Sigmoid colon (tissue), 7 donors: ENCODE measurements around the gene RAPGEF5. TPM values are rescaled to one million over a fixed set of nuclear protein-coding genes. Genes with fewer than 3 reads are reported as not detected.

ENCODE experiments used
- DNase-seq: peaks from one replicate; pipeline ENCODE4 v3.0.0-alpha.2; 2019
- H3K27ac ChIP-seq, 4 donors: fragments of 200-600 bp; sonication (generic); one replicate each; pipeline ENCODE4 v1.5.1; 2016 to 2019; ENCODE audit warnings: mild to moderate bottlenecking in 1 of 4
- H3K27me3 ChIP-seq, 3 donors: fragments of 200-600 bp; sonication (generic); one replicate each; pipeline ENCODE4 v1.5.1; 2019; ENCODE audit warnings: mild to moderate bottlenecking in 1 of 3
- H3K36me3 ChIP-seq, 4 donors: fragments of 200-600 bp; sonication (generic); one replicate each; pipeline ENCODE4 v1.5.1; 2016 to 2019
- H3K4me1 ChIP-seq, 4 donors: fragments of 200-600 bp; sonication (generic); one replicate each; pipeline ENCODE4 v1.5.1; 2017 to 2019
- H3K4me3 ChIP-seq, 4 donors: fragments of 200-600 bp; sonication (generic); one replicate each; pipeline ENCODE4 v1.5.1; 2017 to 2019; ENCODE audit warnings: mild to moderate bottlenecking in 2 of 4, moderate library complexity in 1 of 4
- H3K9me3 ChIP-seq, 4 donors: fragments of 200-600 bp in 3 of 4; sonication (generic) in 3 of 4; one replicate each; pipeline versions ENCODE4 v1.5.1 to v1.6.1; 2013 to 2019
- CTCF ChIP-seq, 4 experiments: fragments of 450-650 bp in 3 of 4; fragments of 200-600 bp in 1 of 4; IDR thresholded peaks; one replicate each; pipeline ENCODE4 v1.5.1; 2016 to 2019; ENCODE audit warnings: antibody characterized with exemption in 4 of 4, mild to moderate bottlenecking in 3 of 4, moderate library complexity in 2 of 4
- EP300 ChIP-seq, 4 donors: sonication (generic); formaldehyde crosslinking; IDR thresholded peaks; one replicate each; pipeline ENCODE4 v1.6.1; 2017; ENCODE audit warnings: antibody characterized with exemption in 4 of 4
- POLR2A ChIP-seq, 2 donors: fragments of 450-650 bp; IDR thresholded peaks; one replicate each; pipeline ENCODE4 v1.6.1; 2016; ENCODE audit warnings: antibody characterized with exemption in 2 of 2, mild to moderate bottlenecking in 2 of 2, moderate library complexity in 2 of 2
- POLR2AphosphoS5 ChIP-seq, 4 donors: sonication (generic); formaldehyde crosslinking; IDR thresholded peaks; one replicate each; pipeline ENCODE4 v1.6.1; 2017; ENCODE audit warnings: antibody characterized with exemption in 4 of 4
- WGBS, 2 donors: extraction: QIAGEN DNeasy Blood & Tissue Kit; methylation state at CpG; one replicate each; pipeline ENCODE4 v1.1.7; 2013; 5-methylcytosine and 5-hydroxymethylcytosine counted together
- intact Hi-C: fragments of 100-400 bp; cut with DNase I; formaldehyde crosslinking; loops from one replicate; pipeline ENCODE4 v1.15.1; 2023
- polyA plus RNA-seq, 3 donors: library from polyadenylated mRNA; stranded (reverse); fragments of 200-250 nt; gene quantifications; one replicate each; pipeline ENCODE4 v1.2.3, GENCODE V29; 2013
- total RNA-seq, 4 donors: library from RNA; depleted of rRNA; stranded (reverse); fragments of >200 nt; gene quantifications; one replicate each; pipeline ENCODE4 v1.1.0, GENCODE V29; 2016
- donor health status: healthy with polysubstance abuse.
- donor health status: Bipolar disorder and iron deficiency.
- donor health status: healthy.

The RAPGEF5 gene
- total and polyA plus RNA-seq, 7 donors: 6.0 to 17.9 (median 12.6) TPM

- no peak for TF ChIP-seq CTCF (IDR thresholded peaks at IDR 0.05)
- TF ChIP-seq EP300 (IDR thresholded peaks at IDR 0.05): no peak
- no peak for TF ChIP-seq POLR2A (IDR thresholded peaks at IDR 0.05)
- no peak for TF ChIP-seq POLR2AphosphoS5 (IDR thresholded peaks at IDR 0.05)
Measured at GRCh38 chr7:22210355-22210754, 146.6 kb downstream of the RAPGEF5 start.

GRCh38 chr7:22208799-22209198 is 148.2 kb downstream of the RAPGEF5 start:
- 77 to 80% methylated on average over 2 of the region's 2 CpGs for WGBS, 2 donors
- H3K27ac ChIP-seq: no peak overlapping the region
- TF ChIP-seq POLR2AphosphoS5 (IDR thresholded peaks at IDR 0.05) (no peak), EP300 (IDR thresholded peaks at IDR 0.05) (no peak), POLR2A (IDR thresholded peaks at IDR 0.05) (no peak), CTCF (IDR thresholded peaks at IDR 0.05) (no peak)
- no peak for DNase-seq
- no peaks in the 10 kb centered on the region for H3K9me3 ChIP-seq
- H3K4me1 ChIP-seq: peaks cover 0 to 11% (median 0%) of the 10 kb centered on the region in 4 donors
- H3K36me3 ChIP-seq: no peaks in the 10 kb centered on the region
- no peaks in the 10 kb centered on the region for H3K27me3 ChIP-seq
- intact Hi-C loops: no loop called here
- no peak overlapping the region for H3K4me3 ChIP-seq

More at GRCh38 chr7:22210355-22210754, 146.6 kb downstream of the RAPGEF5 start:
- no peak for DNase-seq
- intact Hi-C loops: no loop called here
- Histone ChIP-seq H3K4me3 (no peak overlapping the region), H3K9me3 (no peaks in the 10 kb centered on the region), H3K27ac (no peak overlapping the region), H3K36me3 (no peaks in the 10 kb centered on the region), H3K4me1 (peaks cover 0 to 11% (median 0%) of the 10 kb centered on the region in 4 donors), H3K27me3 (no peaks in the 10 kb centered on the region)
- WGBS, 2 donors: 54 to 81% methylated on average over 3 of the region's 3 CpGs

- intact Hi-C loops: no loop called here
- Histone ChIP-seq H3K36me3 (no peaks in the 10 kb centered on the region), H3K4me1 (peaks cover 0 to 11% (median 0%) of the 10 kb centered on the region in 4 donors), H3K27me3 (no peaks in the 10 kb centered on the region), H3K4me3 (no peak overlapping the region), H3K27ac (no peak overlapping the region), H3K9me3 (no peaks in the 10 kb centered on the region)
- no peak for TF ChIP-seq CTCF (IDR thresholded peaks at IDR 0.05)
- TF ChIP-seq POLR2A (IDR thresholded peaks at IDR 0.05): no peak
- TF ChIP-seq POLR2AphosphoS5 (IDR thresholded peaks at IDR 0.05): no peak
- no peak for TF ChIP-seq EP300 (IDR thresholded peaks at IDR 0.05)
- no peak for DNase-seq
- WGBS, 2 donors: 79 to 89% methylated on average over 1 of the region's 1 CpG
Measured at GRCh38 chr7:22207724-22208225, 149.2 kb downstream of the RAPGEF5 start.

GRCh38 chr7:22205631-22206030 is 151.3 kb downstream of the RAPGEF5 start:
- Histone ChIP-seq H3K4me1 (peaks cover 0 to 11% (median 0%) of the 10 kb centered on the region in 4 donors), H3K9me3 (no peaks in the 10 kb centered on the region), H3K27me3 (no peaks in the 10 kb centered on the region), H3K36me3 (no peaks in the 10 kb centered on the region), H3K27ac (no peak overlapping the region), H3K4me3 (no peak overlapping the region)
- intact Hi-C loops: no loop called here
- DNase-seq: no peak
- no peak for TF ChIP-seq POLR2AphosphoS5 (IDR thresholded peaks at IDR 0.05)
- no peak for TF ChIP-seq CTCF (IDR thresholded peaks at IDR 0.05)
- TF ChIP-seq POLR2A (IDR thresholded peaks at IDR 0.05): no peak
- no peak for TF ChIP-seq EP300 (IDR thresholded peaks at IDR 0.05)

- no peak overlapping the region for H3K27ac ChIP-seq
- intact Hi-C loops: no loop called here
- WGBS, 2 donors: 78 to 88% methylated on average over 4 of the region's 4 CpGs
- no peak for TF ChIP-seq EP300 (IDR thresholded peaks at IDR 0.05)
- TF ChIP-seq POLR2AphosphoS5 (IDR thresholded peaks at IDR 0.05): no peak
- no peak for TF ChIP-seq CTCF (IDR thresholded peaks at IDR 0.05)
- no peak for TF ChIP-seq POLR2A (IDR thresholded peaks at IDR 0.05)
- no peak for DNase-seq
- no peaks in the 10 kb centered on the region for H3K9me3 ChIP-seq
- H3K27me3 ChIP-seq: no peaks in the 10 kb centered on the region
- H3K4me1 ChIP-seq: peaks cover 0 to 11% (median 0%) of the 10 kb centered on the region in 4 donors
- H3K4me3 ChIP-seq: no peak overlapping the region
- no peaks in the 10 kb centered on the region for H3K36me3 ChIP-seq
Measured at GRCh38 chr7:22204312-22204711, 152.6 kb downstream of the RAPGEF5 start.
